GM13977 (cell line): Measurements from ENCODE around the gene MLPH.

Experiments used
- DNase-seq: peaks from one replicate; pipeline ENCODE4 v3.0.0; 2012; ENCODE audit warnings: low spot score
- in situ Hi-C: fragments of 300-500 bp; cut with MboI; formaldehyde crosslinking; loops from one replicate; pipeline ENCODE4 v1.12.0; 2022; ENCODE audit warnings: low sequenced_read_pairs, low pct_unique_long_range_greater_than_20kb, mixed read lengths, inconsistent platforms; ENCODE audit not compliant: unreplicated experiment
- TF ChIP-seq, protein P1 (sequence below): IDR thresholded peaks from 2 replicates; pipeline ENCODE4 v1.5.1; 2012; ENCODE audit warnings: mild to moderate bottlenecking, control low read depth; ENCODE audit not compliant: insufficient read depth; ENCODE audit errors: extremely low read depth, missing control alignments

The MLPH gene

GRCh38 chr2:237536617-237537016 is 49.6 kb downstream of the MLPH start:
- in situ Hi-C loops: no loop called here
- TF ChIP-seq, protein P1, sequence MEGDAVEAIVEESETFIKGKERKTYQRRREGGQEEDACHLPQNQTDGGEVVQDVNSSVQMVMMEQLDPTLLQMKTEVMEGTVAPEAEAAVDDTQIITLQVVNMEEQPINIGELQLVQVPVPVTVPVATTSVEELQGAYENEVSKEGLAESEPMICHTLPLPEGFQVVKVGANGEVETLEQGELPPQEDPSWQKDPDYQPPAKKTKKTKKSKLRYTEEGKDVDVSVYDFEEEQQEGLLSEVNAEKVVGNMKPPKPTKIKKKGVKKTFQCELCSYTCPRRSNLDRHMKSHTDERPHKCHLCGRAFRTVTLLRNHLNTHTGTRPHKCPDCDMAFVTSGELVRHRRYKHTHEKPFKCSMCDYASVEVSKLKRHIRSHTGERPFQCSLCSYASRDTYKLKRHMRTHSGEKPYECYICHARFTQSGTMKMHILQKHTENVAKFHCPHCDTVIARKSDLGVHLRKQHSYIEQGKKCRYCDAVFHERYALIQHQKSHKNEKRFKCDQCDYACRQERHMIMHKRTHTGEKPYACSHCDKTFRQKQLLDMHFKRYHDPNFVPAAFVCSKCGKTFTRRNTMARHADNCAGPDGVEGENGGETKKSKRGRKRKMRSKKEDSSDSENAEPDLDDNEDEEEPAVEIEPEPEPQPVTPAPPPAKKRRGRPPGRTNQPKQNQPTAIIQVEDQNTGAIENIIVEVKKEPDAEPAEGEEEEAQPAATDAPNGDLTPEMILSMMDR: no peak
- no peak for DNase-seq

- TF ChIP-seq, protein P1: no peak
- DNase-seq: no peak
- in situ Hi-C loops: no loop called here
These were observed 51.1 kb downstream of the MLPH start for GRCh38 chr2:237538001-237538720.

DNA sequence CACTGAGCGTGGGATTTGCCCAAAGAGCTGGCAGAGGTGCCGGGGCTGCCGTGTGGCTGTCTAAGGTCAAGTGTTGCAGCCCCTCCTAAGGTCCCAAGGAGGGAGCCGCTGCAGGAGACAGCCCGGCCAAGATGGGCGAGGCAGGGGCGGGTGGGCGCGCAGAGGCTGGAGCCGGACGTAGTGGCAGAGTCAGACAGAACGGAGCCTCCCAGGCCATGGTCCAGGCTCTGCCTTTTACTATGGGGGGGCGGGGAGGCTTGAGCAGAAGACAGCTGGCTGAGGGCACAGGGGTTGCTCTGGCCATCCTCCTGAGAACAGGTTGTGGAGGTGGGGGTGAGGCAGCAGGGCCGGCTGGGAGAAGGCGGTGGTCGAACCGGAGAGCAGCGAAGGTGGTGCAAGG is 51.9 kb downstream of the MLPH start:
- in situ Hi-C loops: no loop called here
- TF ChIP-seq, protein P1: no peak
- no peak for DNase-seq

- TF ChIP-seq, protein P1: no peak
- no peak for DNase-seq
- in situ Hi-C loops: no loop called here
These were observed 52.6 kb downstream of the MLPH start for GRCh38 chr2:237539681-237540080.

- TF ChIP-seq, protein P1: no peak
- in situ Hi-C loops: no loop called here
- DNase-seq: no peak
These were observed 53.2 kb downstream of the MLPH start for GRCh38 chr2:237540223-237540775.

- TF ChIP-seq, protein P1: no peak
- peak; percentile 58 for DNase-seq
- in situ Hi-C loops: no loop called here
These were observed 53.8 kb downstream of the MLPH start for GRCh38 chr2:237540823-237541222.

DNA sequence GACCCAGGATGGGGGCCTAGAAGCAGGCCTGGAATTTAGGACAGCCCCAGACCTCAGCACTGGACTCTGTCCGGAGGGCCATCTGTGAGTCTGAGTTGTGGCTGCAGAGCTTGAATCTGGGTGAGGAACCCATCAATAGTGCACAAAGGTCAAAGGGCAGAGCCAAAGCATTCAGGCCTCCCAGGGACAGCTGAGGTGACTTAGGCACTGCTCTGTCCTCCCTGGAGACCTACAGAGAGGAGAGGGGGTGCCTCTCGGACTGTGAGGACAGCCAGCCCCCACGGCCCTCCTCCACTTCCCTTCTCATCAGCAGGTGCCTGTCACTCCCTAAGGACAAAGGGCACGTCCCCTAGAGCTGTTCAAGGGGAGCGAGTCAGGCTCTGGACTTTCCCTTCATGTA is 54.2 kb downstream of the MLPH start:
- no peak for DNase-seq
- in situ Hi-C loops: no loop called here
- TF ChIP-seq, protein P1: no peak
